ENCODE measurements around the gene TENM4. TPM values are rescaled to one million over a fixed set of nuclear protein-coding genes. Genes with fewer than 3 reads are reported as not detected.

TENM4 gene
- polyA plus RNA-seq, 1 experiment, result 0.39 TPM

GRCh38 chr11:78929207-78929905 is 511.5 kb downstream of the TENM4 start:
- POLR2A ChIA-PET, result no interaction called here
- H3K36me3 ChIP-seq (ENCODE audit: control insufficient read depth, insufficient read depth, low read length), result no peaks in the 10 kb centered on the region
- peaks cover 1% of the 10 kb centered on the region; the same call in 1 of the 2 replicates for H3K27me3 ChIP-seq (ENCODE audit: control insufficient read depth, insufficient read depth, low read length)
- no peak overlapping the region for H3K4me3 ChIP-seq (ENCODE audit: low read depth, low read length)
- CTCF ChIA-PET, result interaction anchor here (1.2 to 2.0 kb wide), 2 partner anchors 13 to 20 kb away, joined by 3 to 7 read pairs; no protein-coding TSS in a partner anchor
- TF ChIP-seq, protein P1, sequence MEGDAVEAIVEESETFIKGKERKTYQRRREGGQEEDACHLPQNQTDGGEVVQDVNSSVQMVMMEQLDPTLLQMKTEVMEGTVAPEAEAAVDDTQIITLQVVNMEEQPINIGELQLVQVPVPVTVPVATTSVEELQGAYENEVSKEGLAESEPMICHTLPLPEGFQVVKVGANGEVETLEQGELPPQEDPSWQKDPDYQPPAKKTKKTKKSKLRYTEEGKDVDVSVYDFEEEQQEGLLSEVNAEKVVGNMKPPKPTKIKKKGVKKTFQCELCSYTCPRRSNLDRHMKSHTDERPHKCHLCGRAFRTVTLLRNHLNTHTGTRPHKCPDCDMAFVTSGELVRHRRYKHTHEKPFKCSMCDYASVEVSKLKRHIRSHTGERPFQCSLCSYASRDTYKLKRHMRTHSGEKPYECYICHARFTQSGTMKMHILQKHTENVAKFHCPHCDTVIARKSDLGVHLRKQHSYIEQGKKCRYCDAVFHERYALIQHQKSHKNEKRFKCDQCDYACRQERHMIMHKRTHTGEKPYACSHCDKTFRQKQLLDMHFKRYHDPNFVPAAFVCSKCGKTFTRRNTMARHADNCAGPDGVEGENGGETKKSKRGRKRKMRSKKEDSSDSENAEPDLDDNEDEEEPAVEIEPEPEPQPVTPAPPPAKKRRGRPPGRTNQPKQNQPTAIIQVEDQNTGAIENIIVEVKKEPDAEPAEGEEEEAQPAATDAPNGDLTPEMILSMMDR (IDR thresholded peaks at IDR 0.05; ENCODE audit: insufficient read depth, low read depth, low read length), result no peak
- no peak for DNase-seq (ENCODE audit: low read depth)

DNA sequence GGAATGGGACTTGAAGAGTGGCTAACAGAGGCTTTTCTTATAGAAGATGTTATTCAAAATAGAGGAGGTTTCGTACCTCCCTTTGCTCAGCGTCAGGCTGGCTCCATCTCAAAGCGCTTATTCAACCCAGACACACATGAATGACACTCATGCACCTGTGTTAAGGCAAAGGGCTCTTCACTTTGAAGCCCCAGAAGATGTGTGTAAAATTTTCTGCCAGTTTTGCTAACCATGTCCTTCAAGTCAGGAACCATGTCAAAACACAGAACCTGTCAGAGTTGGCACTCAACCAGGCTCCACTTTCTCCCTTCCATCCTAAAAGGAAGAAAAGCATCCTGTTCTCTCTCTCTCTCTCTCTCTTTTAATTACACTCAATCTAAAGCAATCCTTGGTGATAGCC is 513.3 kb downstream of the TENM4 start:
- ChIA-PET CTCF (interaction anchor here (1.0 to 1.7 kb wide), 4 partner anchors 11 to 280 kb away, joined by 3 read pairs; no protein-coding TSS in a partner anchor), POLR2A (no interaction called here)
- TF ChIP-seq, protein P1 (IDR thresholded peaks at IDR 0.05; ENCODE audit: insufficient read depth, low read depth, low read length), result no peak
- peaks cover 1% of the 10 kb centered on the region; the same call in 1 of the 2 replicates for H3K27me3 ChIP-seq (ENCODE audit: control insufficient read depth, insufficient read depth, low read length)
- no peaks in the 10 kb centered on the region for H3K36me3 ChIP-seq (ENCODE audit: control insufficient read depth, insufficient read depth, low read length)
- H3K4me3 ChIP-seq (ENCODE audit: low read depth, low read length), result no peak overlapping the region
- no peak for DNase-seq (ENCODE audit: low read depth)

GRCh38 chr11:78926633-78927338 is 514.0 kb downstream of the TENM4 start:
- Histone ChIP-seq H3K27me3 (ENCODE audit: control insufficient read depth, insufficient read depth, low read length) (peaks cover 1% of the 10 kb centered on the region; the same call in 1 of the 2 replicates), H3K4me3 (ENCODE audit: low read depth, low read length) (no peak overlapping the region), H3K36me3 (ENCODE audit: control insufficient read depth, insufficient read depth, low read length) (no peaks in the 10 kb centered on the region)
- ChIA-PET CTCF (interaction anchor here (1.0 to 1.7 kb wide), 3 partner anchors 10 to 280 kb away, joined by 3 read pairs; no protein-coding TSS in a partner anchor), POLR2A (no interaction called here)
- DNase-seq (ENCODE audit: low read depth), result peak; percentile 23
- TF ChIP-seq, protein P1 (IDR thresholded peaks at IDR 0.05; ENCODE audit: insufficient read depth, low read depth, low read length), result no peak

DNA sequence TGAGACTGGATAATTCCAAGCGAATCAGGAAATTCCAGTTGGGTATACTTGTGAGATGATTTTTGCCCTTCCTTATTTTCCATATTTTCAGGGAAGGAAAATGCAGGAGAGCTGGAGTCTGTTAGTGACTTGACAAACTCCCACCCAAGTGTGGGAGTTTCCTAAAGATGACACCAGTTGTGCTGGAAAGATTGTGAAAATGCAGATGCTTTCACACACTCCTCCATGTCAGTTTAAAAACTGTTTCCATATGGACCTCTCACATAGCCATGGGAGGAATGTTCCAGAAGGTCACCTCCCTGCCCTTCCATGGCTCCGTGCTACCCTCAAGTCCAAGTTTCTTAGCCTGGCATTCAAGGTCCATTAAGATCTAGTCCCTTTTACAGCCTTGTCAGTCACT is 515.4 kb downstream of the TENM4 start:
- CTCF ChIA-PET, result no interaction called here
- Histone ChIP-seq H3K27me3 (ENCODE audit: control insufficient read depth, insufficient read depth, low read length) (peaks cover 1% of the 10 kb centered on the region; the same call in 1 of the 2 replicates), H3K36me3 (ENCODE audit: control insufficient read depth, insufficient read depth, low read length) (no peaks in the 10 kb centered on the region), H3K4me3 (ENCODE audit: low read depth, low read length) (no peak overlapping the region)
- POLR2A ChIA-PET, result interaction anchor here (0.7 kb wide), 1 partner anchor 330 kb away, joined by 5 read pairs; no protein-coding TSS in a partner anchor
- no peak for DNase-seq (ENCODE audit: low read depth)
- TF ChIP-seq, protein P1 (IDR thresholded peaks at IDR 0.05; ENCODE audit: insufficient read depth, low read depth, low read length), result no peak

All from BJ (cell line).